T follicular helper cell (primary cell): ENCODE data around the gene AIP.

Source experiments
- DNase-seq: peaks from one replicate; pipeline ENCODE4 v3.0.0-alpha.2; 2020; ENCODE audit warnings: low read depth

Gene AIP

DNA sequence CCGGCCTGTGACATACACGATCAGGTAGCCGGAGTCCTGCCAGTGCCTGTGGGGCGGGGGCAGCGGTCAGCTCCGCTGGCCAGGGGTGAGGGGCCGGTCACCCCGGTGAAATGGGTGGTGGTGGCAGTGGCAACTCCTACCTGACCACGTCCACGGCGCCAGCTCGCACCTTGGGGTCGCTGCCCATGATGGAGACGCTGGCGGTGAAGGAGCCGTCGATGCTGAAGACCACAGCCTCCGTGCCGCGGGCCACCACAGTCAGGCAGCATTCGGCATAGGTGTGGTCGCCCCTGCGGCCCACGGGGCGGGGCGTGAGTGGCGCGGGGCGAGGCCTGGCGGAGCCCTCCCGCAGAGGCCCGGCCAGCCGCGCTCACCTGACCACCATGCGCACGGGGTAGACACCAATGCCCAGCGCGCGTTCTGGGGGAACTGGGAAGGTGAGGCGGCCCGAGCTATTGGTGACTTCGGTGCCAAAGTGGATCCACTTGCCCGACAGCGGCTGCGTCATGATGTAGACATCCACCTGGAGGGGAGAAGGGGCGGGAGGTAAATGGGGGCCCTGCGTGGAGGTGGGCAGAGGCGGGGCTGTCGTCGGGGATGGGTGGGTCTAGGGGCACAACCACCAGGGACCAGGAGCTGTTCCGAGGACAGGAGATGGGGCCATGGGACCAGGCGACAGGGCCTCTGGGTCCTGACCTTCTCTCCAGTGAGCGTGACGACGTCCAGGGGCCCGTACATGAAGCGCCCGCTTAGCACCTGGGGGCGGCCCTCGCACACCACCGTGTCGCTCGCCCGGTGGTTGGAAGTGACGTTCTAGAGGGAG, 10.9 kb downstream of the AIP start:
- DNase-seq, result no peak

DNA sequence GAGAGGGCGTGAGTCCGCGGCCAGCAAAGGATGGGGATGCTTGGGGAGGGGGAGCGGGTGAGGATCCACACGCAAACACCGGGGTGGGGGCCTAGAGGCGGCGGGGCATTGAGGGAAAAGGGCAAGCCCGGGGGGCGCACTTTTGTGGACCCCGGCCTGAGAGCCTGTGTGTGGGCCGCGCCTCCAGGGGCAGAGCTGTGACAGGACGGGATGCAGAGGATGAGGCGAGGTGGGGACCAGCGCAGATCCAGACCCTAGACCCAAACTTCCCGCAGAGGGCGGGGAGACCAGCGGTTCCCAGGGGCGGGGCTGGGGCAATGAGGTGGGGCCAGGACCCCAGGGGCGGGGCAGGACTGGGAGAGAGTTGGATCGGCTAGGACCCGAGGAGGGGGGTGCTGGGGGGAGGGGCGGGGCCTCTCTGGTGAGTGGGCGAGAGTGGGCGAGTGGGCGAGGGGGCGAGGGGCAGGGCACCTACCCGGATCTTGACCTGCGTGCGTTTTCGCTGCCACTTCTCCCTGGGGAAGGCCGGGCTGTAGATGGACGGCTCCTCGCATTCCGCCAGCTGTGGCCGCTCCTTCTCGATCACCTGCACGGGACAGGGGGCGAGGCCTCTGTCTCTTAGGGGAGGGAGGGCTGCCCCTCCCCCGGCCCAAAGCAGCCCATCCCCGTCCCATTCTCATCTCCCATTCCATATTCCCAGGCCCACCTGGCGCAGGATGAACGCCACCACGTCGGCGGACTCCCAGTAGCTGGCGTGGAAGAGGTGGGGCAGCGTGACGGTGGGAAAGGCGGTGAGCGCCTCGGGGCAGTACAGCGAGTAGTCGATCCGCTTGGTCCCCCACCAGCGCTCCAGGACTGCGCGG, 11.8 kb downstream of the AIP start:
- DNase-seq, result no peak

DNA sequence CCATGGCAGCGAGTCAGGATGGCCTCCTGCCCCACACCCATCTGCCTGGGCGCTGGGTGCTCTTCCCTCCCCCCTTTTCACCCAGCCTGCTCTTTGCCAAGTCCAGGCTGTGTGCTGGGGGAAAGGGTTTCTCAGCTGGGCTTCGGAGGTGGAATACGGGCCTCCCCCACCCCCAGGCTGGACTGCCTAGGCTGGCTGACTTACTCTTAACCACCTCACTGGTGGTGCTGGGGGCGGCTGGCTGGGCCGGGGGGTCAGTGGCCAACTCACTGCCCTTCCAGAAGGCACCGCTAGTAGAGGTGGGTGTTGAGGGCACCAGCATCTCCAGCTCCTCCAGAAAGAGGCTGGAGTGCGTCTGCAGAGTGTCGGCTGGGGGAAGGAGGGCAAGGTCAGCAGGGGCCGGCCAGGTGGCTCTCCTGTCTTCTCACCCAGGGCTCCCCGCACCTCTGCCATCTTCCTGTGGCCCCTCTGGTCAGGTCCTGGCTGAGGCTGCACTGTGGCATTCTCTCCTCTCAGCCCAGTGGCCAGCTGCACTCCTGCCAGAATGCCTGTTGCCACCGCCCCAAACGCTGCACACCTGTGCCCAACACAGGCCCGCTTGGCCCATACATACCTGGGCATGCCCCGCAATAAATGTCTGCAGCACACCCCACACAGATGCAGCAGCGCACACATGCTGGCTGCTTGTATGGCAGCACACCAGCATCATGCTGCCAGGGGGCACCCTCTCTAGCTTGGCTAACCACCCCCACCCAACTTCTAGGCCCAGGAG, 12.6 kb downstream of the AIP start:
- DNase-seq, result no peak

DNA sequence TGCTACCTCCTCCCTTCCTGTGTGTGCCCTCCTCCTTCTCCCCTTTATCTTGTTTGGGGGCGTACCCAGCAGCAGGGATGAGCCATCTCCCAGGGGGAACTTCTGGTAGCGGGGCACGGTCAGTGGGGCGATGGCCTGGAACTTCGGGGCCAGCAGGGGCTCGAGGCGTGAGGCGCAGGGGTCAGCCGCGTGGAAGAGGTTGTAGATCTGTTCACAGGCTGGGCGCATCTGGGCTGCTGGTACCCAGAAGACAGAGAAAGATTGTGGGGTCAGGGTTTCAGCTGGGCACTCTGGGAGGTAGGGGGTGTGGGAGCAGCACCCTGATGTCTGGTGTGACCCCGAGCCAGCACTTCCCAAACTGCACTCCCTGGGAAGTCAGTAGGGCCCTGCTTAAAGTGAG, 13.3 kb downstream of the AIP start:
- no peak for DNase-seq

DNA sequence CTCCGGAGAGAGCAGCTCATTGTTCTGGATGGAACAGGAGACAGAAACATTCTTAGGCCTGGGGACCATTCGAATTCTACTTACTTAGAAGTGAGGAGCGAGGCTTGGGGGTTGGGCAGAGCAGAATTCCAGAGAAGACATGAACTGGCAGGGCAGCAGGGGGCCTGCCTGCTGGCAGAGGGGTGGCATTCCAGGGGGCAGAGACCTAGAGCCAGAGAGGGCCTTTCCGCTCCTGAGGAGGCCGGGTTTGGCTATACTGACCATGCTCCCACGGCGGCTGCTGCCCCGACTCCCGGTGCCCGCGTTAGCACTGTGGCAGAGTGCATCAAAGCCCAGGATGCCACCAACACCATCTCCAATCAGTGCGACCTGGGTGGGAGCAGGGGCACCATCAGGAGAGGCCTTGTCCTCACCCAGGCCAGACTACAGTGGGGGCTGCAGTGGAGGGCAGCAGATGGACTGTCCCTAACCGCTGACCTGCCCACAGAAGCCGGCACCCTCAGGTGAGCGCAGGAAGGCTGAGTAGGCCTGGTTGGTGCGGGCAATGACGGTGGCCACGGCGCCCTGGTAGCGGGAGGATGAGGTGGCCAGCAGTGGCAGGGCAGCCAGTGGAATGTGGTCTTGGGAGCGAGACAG, 14.9 kb downstream of the AIP start:
- DNase-seq, result no peak

DNA sequence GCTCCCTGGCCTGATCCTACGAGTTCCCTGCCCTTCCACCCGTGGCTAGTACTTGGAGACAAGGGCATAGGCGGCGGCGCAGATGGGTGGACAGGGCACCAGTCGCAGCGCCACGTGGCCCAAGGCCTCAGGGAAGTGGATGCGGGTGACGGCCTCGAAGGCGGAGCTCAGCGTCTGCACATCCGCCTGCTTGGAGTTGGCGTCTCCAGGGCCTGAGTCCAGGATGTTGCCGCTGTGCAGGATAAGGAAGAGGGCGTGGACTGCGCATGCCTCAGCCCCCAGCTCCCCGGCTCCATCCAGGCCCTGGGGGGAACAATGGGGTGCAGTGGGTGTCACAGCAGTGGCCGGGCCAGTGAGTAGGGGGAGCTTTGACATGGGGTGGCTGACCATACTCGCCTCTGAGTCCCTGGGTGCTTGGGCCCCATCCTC, 15.7 kb downstream of the AIP start:
- no peak for DNase-seq

DNA sequence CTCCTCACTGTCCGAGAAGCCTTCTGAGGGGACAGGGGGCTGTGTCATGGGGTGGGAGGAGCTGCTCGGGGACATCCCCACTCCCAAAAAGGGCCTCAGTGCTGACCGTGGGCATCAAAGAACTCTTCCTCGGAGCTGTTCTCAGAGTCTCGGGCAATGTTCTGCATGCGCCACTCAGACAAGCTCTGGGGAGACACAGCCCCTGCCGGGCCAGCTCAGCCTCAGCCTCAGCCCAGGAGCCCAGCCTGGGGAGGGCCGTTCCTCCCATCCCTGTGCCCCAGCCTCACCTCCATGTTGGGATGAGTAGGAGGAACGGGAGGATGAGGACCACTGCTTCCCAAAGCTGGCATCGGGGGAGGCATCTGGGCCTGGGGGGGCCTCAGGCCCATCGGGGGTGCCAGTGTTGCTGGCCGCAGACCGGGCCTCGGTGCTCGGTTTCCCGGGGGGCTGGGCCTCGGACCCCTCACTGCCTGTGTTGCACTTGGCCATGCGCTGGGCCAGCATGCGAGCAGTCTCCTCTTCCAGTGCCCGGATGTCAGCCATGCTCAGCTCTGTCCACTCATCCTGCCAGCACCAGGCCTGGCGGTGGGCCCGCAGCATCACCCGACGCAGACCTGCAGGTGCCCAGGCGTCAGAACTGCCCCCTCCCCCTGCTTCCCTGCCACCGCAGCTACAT, 17.1 kb downstream of the AIP start:
- no peak for DNase-seq

DNA sequence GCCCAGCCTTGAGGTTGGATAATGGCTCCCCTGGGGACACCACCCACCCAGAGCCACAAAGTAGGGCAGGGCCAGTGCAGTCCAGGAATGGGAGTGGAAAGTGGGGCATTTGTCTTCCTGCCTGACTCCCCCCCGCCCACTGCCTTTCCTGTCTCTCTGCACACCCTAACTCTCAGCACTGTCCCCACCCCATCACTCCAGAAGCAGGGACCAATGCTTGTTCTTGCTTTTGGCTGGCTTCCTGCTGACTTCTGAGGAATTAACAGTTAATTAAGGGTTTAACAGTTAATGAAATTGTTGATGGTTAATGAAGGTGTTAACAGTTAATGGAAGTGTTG, 17.6 kb downstream of the AIP start:
- no peak for DNase-seq

DNA sequence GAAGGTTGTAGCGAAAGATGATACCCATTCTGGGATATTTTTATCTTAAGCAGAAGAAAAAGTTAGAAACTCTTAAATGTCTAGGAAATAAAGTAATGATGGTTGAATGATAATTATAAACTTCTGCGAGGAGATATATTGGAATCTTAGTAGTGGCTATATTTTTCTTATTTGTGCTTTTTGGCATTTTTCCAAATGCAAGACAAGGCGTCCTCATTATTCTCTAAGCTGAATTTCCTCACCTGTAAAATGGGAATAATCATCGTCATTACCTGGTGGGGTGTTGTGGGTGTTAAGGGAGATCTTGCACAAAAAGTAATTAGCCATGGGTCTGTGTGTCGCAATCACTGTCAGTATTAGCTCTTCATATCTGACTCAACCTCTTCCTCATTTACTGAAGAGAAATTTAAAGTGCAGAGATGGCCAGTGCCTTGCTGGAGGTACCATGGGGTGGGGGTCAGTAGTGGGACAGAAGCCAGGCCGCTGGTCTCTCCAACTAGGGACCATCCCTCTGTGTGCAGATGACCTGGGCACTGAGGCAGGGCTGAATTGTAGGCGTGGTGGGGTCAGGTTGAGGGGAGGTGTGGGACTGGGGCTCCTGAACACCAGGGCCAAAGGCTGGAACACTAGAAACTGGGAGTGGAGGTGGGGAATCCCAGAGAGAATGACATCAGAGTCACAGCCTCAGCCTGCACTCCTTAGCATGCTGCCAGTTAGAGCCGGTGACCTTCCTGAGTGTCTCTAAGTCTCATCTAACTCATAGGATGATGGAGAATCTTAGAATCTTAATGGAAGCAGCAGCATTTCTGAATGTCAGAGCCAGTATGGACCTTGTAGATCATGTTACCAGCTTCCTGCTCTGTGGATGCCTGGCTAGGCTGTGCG, 18.2 kb downstream of the AIP start:
- DNase-seq, result no peak

DNA sequence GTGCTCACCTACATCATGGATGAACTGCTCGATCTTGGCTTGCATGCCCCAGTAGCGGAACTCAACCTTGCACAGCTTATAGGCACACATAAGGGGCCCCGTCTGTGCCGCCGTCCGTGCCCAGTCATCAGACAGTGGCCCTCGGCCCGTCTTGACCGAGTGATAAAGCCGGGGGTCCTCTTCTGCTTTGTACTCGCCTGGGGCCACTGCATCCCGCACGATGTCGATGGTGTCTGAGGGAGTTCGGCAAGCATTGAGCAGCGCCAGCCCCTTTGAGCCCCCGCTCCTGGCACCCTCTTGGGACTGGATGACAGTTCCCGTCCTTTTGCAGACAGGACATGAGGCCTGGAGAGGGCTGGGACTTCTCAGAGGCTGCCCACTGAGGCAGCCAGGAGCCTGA, 19.0 kb downstream of the AIP start:
- no peak for DNase-seq

DNA sequence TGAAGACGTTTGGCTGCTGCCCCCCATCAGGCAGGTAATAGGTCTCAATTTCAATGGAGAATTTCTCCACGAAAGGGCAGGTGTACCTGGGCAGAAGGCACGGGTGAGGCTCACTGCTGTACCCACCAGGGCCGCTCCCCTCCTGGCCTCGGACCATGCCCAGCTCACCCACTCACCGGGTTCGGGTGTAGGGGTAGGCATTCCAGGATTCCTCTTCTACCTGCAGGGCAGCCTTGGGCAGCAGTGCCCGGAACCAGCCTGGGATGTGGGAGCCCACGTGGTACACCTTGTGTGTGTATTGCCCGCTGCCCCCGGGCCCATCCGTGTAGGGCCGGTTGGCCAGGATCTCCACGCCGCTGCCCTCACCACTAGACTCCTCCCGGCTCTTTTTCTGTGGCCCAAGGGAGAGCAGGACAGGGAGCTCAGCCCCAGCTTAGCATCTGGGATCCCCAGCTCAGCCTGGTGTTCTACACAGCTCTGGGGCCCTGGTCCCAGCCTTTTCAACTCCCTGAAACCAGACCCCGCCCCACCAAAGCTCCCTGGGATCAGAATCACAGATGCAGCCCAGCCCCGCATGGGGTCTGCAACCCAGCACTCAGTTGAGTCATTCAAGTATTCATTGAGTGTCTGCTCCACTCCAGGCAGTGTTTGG, 19.6 kb downstream of the AIP start:
- DNase-seq, result no peak

DNA sequence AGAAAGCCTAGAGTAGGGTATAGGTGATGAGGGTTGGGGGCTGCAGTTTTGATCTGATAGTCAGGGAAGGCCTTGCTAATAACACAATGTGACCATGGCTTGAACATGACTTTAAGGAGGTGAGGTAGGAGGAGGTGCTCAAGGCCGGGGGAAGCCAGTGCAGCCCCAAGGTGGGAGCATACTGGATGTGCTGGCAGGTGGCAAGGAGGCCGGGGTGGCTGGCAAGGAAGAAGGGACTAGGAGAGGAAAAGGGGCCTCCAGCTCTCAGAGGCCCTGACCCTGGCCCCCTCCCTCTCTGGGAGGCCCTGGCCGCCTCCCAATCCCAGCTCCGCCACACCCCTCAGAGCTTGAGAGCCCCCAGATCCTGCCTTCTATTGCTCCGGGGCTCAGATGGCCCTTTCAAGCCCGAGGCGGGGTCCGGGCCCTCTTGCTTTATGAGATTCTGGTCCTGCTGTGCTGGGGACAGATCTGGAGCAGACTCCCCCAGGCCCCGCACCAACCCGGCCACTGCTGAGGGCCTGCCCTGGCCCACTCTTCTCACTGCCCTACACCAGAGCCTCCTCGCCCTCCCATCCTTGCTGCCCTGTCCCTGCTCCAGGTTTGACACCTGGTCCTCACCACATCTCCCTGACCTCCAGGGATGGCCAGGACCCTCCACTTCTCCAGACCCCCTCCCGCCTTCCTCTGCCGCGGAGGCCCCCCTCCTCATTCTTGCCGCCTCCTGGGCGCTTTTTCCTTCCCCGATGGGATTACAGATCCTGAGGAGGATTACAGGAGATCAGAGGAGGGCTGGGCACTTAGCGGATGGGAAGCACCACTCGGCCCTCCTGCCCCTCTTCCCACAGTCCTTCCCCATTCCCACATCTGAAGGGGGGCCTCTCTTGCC, 20.5 kb downstream of the AIP start:
- no peak for DNase-seq

DNA sequence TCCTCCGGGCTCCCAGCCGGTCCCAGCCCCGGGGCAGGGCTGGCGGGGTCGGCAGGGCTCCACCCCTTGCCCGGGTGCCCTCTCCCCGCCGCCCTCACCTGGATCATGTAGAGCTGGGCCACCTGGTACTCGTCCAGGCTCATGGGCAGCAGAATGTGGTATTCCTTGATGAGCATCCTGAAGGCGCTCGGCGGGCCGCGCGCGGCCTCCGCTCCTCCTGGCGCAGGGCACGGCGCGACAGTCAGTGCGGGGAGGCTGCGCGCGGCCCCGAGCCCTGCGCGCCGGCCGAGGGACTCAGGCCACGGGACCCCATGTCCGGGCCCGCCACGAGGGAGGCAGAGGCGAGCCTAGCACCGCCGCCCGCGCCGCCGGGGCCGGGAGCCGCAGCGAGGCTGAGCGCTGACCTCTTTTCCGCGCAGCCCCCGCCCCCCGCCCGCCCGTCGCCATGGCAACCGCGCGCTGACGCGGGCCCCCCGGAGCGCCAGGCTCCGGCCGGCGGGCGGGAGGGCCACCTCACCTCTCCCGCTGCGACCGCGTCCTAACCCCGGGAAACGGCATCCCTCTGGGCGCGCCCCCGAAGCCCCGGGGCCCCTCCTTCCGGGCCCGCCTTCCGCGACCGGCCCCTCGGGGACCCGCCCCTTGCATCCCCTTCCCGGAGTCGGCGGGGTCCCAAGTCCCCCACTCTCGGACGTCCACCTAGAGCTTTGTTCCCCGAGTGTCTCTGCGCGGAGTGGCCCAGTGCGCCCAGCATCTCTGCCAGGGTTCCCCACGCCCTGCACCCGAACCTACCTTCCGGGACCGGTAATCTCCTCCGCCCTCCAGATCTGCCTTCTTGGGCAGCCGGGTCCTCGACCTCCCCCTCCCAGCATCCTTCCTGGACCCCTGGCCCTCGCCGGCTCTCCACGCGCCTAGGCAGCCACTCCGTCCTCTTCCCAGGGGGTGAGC, 21.5 kb downstream of the AIP start:
- DNase-seq, result no peak

DNA sequence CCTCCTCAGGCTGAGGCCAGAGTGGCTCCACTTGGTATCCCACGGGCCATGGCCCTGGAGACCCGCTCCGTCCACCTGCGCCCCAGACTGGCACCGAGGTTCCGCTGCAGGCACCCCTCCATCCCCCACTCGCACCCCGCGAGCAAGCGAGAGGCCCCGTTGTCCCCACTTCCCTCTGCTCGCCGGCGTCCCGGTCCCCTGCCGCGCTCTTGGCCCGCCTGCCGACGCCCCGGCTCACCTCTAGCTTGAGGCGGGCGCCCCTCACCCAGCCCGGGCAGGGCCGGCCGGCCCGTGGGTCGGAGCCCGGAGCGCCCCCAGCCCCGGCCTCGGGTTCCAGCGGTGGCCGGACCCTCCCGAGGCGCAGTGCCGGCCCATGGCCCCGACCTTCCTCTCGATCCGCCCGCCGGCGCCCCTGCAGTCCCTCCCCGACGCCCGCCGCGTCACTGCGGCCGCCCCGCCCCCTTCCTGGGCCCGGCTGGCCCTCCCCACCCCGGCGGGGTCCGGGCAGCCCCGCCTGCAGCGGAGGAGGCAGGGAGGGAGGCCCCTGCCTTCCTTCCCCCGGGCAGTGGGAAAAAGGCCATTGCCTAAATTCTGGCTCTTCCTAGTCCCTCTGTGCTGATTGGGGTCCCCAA, 22.2 kb downstream of the AIP start, which contains the start of gene PITPNM1:
PITPNM1 (minus strand) TSS at position 414 of the 632 bp plus-strand sequence. CDS start 1,183 bp downstream, outside the sequence.
- peak; percentile 49 for DNase-seq

DNA sequence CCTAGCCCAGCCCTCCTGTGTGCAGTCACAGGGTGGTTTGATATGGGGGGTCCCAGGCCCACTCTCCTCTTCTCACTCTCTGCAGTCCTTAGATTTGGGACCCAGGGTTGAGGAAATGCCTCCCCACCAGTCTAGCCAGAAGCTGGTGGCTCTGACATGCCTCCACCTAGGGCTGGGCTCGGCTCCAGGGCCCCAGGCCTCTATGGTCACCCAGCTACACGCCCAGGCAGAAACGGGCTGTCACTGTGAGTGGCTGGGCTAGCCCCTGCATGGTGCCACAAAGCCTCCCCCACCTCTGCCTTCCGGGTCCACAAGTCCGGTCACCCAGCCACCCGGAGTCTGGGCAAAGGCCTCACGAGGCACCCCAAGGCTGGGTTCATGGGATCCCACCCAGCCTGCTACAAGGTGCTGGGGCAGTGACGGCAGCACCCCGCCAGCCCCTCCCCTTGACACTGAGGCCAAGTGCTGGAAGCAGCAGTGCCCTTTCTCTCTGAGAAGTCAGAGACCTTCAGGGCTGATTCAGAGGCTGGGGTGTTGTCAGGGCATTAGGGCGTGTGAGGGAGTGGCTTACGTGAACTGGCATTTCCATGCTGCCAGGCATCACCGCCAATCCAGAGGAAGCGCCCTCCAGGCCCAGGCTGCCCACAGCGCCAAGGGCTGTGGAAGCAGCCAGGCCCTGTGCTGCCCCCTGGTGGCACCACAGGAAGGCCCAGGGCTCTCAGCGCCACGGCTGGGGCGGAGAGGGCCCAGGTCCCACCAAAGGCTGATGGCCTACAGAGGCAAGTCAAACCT, 23.0 kb downstream of the AIP start:
- DNase-seq, result peak; percentile 85

DNA sequence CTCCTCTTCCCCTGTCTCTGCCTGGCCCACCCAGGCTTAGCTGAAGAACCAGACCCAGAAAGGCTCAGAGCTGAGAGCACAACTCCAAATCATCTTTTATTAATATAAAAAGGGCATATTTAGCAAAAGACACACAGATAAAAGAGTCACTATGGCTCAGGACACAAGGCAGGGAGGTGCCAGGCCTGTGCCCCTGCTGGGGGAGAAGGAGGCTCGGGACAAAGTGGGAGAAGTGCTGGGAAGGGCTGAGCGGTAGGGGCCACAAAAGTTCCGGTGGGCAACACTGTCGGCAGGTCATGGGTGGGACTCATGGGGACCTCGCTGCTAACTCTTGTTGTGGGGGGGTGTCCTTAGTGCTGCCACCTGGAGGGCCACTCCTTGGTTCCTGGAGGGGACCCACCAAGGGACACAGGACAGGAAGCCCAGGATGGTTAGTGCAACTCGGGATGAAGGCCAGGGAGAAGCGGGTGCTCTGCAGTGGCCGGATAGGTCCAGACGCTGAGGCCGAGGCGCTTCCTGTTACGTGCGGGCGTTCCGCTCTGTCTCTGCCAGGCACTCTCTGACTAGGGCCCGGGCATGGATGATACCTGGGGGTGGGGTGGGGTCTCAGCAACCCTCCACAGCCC, 23.7 kb downstream of the AIP start:
- DNase-seq, result no peak
